ENCODE results near the gene NPBWR2.

The NPBWR2 gene

GRCh38 chr20:64057628-64058498, 49.5 kb downstream of the NPBWR2 start:
- H3K9me3 Mint-ChIP-seq, result no peaks in the 10 kb centered on the region

GRCh38 chr20:64056889-64057627, 50.3 kb downstream of the NPBWR2 start:
- H3K4me1 Mint-ChIP-seq, result peaks cover 41% of the 10 kb centered on the region
- H3K9me3 Mint-ChIP-seq, result no peaks in the 10 kb centered on the region
- peak overlapping the region; percentile 82 for H3K27ac Mint-ChIP-seq
- peak overlapping the region; percentile 78 for H3K4me3 Mint-ChIP-seq
- no peak for DNase-seq (ENCODE audit: low spot score in 2 of 2)
- H3K36me3 Mint-ChIP-seq, result peaks cover 12% of the 10 kb centered on the region
- peak; percentile 71 for ATAC-seq

More at GRCh38 chr20:64057628-64058498, 49.5 kb downstream of the NPBWR2 start:
- peaks cover 46% of the 10 kb centered on the region for H3K4me1 Mint-ChIP-seq
- peak overlapping the region; percentile 78 for H3K4me3 Mint-ChIP-seq
- H3K27ac Mint-ChIP-seq, result peak overlapping the region; percentile 82
- peak; percentile 88 to 92 for DNase-seq (ENCODE audit: low spot score in 2 of 2)
- ATAC-seq, result peak; percentile 83
- H3K36me3 Mint-ChIP-seq, result peaks cover 13% of the 10 kb centered on the region

- ATAC-seq (no peak), DNase-seq (ENCODE audit: low spot score in 2 of 2) (no peak)
- Mint-ChIP-seq H3K36me3 (peaks cover 12% of the 10 kb centered on the region), H3K4me1 (peaks cover 39% of the 10 kb centered on the region), H3K27ac (no peak overlapping the region), H3K4me3 (peak overlapping the region; percentile 78), H3K9me3 (no peaks in the 10 kb centered on the region)
Measured at GRCh38 chr20:64056639-64056888, 50.8 kb downstream of the NPBWR2 start.

- H3K4me1 Mint-ChIP-seq, result peaks cover 39% of the 10 kb centered on the region
- no peak overlapping the region for H3K27ac Mint-ChIP-seq
- H3K36me3 Mint-ChIP-seq, result peaks cover 12% of the 10 kb centered on the region
- no peaks in the 10 kb centered on the region for H3K9me3 Mint-ChIP-seq
- ATAC-seq (no peak), DNase-seq (ENCODE audit: low spot score in 2 of 2) (no peak)
- H3K4me3 Mint-ChIP-seq, result no peak overlapping the region
Measured at GRCh38 chr20:64055893-64056638, 51.3 kb downstream of the NPBWR2 start.

- no peak for ATAC-seq
- peak overlapping the region; percentile 71 for H3K27ac Mint-ChIP-seq
- peak overlapping the region; percentile 21 for H3K4me3 Mint-ChIP-seq
Measured at GRCh38 chr20:64055396-64055892, 51.9 kb downstream of the NPBWR2 start.

GRCh38 chr20:64053841-64054661, 53.3 kb downstream of the NPBWR2 start:
- peaks cover 12% of the 10 kb centered on the region for H3K36me3 Mint-ChIP-seq
- H3K4me3 Mint-ChIP-seq, result no peak overlapping the region
- H3K9me3 Mint-ChIP-seq, result no peaks in the 10 kb centered on the region
- H3K4me1 Mint-ChIP-seq, result peaks cover 34% of the 10 kb centered on the region
- no peak for DNase-seq (ENCODE audit: low spot score in 2 of 2)
- H3K27ac Mint-ChIP-seq, result no peak overlapping the region
- ATAC-seq, result no peak

More at GRCh38 chr20:64055396-64055892, 51.9 kb downstream of the NPBWR2 start:
- Mint-ChIP-seq H3K36me3 (peaks cover 12% of the 10 kb centered on the region), H3K9me3 (no peaks in the 10 kb centered on the region), H3K4me1 (peaks cover 39% of the 10 kb centered on the region)
- DNase-seq (ENCODE audit: low spot score in 2 of 2), result no peak

Data from stimulated activated effector memory CD8-positive, alpha-beta T cell treated with anti-CD3 and anti-CD28 coated beads, Interleukin-12 subunit alpha, Interleukin-12 subunit beta, amount 100 ng/mL, for 72 hours (primary cell).